Cerebellar cortex (tissue), 1 donor: Measurements from ENCODE around the gene PTBP1.
"Not testable (repeated sequence)": the region's sequence is repeated elsewhere in the genome, so short reads cannot be mapped to it uniquely, and the experiment has no call there.

ENCODE experiments used
- DNase-seq: peaks from one replicate; pipeline ENCODE4 v3.0.0-alpha.2; 2015; ENCODE audit warnings: low spot score

PTBP1 gene

GRCh38 chr19:810077-810855 is 13.0 kb downstream of the PTBP1 start:
- no peak for DNase-seq

GRCh38 chr19:810883-811489 is 13.7 kb downstream of the PTBP1 start:
- DNase-seq, result no peak

GRCh38 chr19:811506-812048 is 14.3 kb downstream of the PTBP1 start:
- DNase-seq, result no peak

DNA sequence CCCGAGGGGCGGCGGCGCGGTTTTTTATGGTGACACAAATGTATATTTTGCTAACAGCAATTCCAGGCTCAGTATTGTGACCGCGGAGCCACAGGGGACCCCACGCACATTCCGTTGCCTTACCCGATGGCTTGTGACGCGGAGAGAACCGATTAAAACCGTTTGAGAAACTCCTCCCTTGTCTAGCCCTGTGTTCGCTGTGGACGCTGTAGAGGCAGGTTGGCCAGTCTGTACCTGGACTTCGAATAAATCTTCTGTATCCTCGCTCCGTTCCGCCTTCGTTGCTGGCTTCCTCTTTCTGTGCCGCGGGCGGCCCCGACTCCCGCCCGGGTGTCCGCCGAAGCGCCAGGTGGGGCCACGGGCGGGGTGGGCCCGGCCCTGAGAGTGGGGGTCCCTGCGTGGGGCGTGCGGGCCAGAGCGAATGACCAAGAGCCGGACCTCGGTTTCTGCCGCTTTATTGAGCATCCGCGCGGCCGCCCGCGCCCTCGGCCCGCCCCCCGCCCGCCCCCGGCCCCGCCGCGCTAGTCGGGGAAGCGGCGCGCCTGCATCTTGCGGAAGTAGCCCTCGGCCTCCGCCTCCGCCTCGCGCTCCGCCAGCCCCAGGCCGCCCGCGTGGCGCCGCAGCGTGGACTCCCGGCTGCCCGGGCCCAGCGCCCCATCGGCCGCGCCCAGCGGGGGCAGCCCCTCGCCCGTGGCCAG is 14.9 kb downstream of the PTBP1 start:
- DNase-seq, result no peak

- DNase-seq, result no peak
Measured at GRCh38 chr19:812747-813218, 15.5 kb downstream of the PTBP1 start.

GRCh38 chr19:813219-814151 is 16.2 kb downstream of the PTBP1 start:
- DNase-seq, result no peak

DNA sequence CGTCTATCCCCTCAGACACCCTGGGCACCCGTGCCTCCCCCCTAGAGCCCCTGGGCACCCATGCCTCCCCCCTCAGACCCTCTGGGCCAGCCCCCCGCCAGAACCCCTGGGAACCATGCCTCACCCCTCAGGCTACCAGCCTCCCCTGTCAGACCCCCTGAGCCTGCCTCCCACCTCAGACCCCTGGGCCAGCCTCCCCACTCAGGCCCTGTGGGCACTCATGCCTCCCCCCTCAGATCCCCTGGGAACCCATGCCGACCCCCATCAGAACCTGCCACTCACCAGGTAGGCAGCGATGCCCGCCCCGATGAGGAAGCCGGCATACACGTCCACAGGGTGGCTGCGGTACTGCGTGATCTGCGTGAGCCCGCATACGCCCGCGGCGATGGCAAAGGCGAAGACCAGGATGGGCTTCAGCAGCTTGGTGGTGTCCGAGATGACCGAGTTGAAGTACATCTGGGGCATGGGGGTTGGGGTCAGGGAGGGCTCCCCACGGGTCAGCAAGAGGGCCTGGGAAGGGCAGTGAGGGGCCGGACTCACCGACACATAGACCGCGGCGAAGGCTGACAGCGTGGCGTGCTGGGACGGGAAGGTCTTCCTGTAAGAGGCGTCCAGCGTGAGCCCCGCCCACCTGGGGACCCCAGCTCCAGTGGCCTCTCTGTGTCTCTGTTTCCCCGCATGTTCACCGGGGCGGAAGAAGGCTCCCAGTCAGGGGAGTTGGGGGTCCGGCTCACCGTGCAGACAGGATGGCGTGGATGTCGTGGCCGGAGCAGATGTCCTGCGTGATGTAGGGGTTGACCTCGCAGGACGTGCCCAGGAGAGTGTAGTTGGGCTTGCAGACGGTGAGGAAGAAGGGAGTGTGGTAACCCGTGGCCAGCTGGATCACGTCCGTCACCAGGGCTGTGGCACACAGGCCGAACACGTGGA is 17.2 kb downstream of the PTBP1 start:
- no peak for DNase-seq

DNA sequence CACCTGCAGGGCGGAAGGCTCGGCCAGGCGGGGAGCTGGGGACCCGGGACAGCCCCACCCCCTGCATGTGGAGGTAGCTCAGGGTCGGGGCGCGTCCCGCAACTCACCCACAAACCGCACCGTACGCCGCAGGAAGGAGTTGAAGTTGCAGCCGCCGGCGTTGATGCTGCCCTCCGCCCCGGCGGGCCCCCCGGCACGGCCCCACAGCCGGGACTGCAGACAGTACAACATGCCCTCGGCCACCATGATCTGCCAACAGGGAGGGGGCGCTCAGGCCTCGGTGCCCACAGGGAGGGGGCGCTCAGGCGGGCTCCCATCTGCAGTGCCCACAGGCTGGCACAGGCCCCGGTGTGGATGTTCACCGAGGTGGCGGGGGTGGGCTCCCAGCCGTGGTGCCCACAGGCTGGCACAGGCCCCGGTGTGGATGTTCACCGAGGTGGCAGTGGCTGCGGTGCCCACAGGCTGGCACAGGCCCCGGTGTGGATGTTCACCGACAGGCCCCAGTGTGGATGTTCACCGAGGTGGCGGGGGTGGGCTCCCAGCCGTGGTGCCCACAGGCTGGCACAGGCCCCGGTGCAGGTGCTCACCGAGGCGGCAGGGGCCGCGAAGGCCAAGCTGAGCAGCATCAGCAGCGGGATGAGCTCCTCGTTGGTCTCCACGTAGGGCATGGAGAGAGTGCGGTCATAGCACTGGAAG is 18.0 kb downstream of the PTBP1 start:
- no peak for DNase-seq

DNA sequence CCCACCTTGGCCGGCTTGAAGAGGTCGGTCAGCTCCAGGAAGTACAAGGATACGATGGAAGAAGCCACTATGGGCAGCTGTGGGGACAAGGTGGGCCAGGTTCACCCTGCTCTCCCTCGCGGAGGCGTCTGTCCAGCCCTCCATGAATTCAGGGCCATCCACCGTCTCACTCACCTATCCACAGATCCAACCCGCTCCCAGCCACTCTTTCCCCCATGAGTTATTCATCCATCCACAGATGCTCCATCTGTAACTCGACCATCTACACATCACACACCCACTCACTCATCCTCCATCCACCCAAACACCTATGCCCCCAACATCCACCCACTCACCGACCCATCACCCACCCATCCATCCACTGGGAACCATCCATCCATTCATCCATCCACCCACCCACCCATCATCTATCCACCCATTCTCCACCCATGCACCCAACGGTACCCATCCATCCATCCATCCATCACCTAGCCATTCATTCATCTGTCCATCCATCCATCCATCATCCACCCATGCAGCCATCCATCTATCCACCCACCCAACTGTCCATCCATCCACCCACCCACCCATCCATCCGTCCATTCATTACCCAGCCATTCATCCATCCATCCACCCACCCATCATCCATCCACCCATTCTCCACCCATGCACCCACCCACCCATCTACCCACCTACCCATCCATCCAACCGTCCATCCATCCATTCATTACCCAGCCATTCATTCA is 18.7 kb downstream of the PTBP1 start:
- DNase-seq, result no peak

- DNase-seq, result no peak
Measured at GRCh38 chr19:816500-816857, 19.2 kb downstream of the PTBP1 start.

- DNase-seq, result not testable (repeated sequence)
Measured at GRCh38 chr19:820212-820611, 23.0 kb downstream of the PTBP1 start.

DNA sequence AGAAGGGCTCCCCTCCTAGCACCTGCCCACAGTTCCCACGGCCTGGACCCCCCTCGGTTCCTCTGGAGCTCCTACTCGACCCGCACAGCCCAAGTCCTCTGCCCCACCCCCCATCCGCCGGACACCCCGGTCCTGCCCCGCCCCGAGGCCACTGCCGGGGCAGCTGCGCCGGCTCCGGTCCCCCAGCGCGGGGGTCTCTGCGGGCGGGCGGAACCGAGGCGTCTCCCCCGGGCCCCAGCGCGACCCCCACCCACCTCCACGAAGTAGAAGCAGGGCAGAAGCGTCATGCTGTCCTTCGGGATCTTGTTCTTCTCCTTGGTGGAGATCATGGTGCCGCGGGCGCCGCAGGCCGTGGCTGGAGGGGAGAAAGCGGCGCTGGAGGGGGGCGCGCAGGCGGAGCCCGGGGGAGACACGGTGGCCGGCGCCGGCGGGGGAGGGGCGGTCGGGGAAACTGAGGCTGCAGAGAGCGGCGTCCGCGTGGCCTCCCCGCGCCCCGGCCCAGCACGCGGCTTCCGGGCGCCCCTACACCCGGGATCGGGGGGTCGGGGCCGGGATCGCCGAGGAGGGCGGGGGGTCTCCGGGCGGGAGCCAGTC is 24.1 kb downstream of the PTBP1 start:
- DNase-seq, result no peak

GRCh38 chr19:821825-822503 is 24.7 kb downstream of the PTBP1 start, which contains the start of gene PLPPR3:
PLPPR3 (minus strand) TSS chr19:821955; CDS start chr19:821559, 396 bp downstream.
- no peak for DNase-seq

DNA sequence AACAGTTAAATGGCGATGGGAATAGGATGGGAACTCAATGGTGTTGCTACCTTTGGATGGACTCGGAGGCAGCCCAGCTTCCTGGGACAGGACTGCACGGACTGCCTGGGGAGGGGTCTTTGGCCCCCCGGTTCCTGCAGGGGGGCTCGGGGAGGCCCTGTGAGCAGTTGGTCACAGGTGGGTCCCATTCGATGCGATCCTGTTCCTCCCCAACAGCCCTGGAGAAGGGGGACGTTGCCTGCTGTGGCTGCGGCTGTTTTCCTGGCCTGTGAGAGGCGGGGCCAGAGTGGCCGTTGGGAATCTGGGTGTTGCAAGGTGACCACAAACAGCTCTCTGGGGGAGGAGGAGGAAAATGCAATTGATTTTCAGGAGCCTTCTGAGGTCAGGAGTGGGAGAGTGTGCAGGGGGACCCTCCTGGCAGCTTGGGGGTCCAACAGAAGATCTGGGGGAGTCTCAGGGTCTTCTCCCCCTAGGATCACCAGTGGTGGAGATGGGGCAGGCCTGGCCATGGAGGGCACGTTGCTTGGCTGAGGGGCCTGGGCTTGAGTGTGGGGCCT is 26.4 kb downstream of the PTBP1 start:
- DNase-seq, result no peak

DNA sequence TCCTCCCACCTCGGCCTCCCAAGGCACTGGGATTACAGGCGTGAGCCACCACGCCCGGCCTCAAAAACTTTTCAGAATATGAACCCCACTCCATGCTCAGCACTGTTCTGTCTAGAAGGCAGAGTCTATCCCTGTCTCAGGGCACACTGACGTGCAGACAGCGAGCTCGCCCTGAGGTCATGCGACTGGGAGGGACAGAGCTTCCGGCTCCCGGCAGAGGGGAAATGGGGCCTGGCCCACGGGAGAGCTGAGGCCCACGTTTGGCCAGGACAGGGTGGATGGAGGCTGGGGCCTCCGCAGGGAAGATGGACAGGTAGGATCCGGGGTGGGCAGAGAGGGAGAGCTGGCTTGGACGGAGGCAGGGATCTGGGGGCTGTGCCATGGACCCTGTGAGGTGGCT is 27.6 kb downstream of the PTBP1 start:
- no peak for DNase-seq

GRCh38 chr19:825897-826644 is 28.8 kb downstream of the PTBP1 start:
- DNase-seq, result no peak

DNA sequence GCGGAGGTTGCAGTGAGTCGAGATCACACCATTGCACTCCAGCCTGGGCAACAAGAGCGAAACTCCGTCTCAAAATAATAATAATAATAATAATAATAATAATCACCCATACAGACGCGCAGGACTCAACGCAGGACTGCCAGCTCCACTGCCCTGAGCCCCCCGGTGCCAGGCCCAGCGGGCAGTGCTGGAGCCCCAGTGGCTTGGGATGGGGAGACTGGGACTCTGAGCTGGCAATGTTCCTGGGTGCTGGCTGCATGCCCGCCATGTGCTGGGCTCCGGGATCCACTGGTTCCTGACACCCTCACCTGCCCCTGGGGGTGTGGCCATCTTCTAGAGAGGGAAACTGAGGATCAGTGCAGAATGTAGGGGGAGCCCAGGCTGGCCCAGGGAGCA is 30.1 kb downstream of the PTBP1 start:
- no peak for DNase-seq
